Right renal pelvis (tissue), 4 donors: ENCODE measurements around the gene PPT2. TPM values are rescaled to one million over a fixed set of nuclear protein-coding genes. Genes with fewer than 3 reads are reported as not detected.
"Not testable (repeated sequence)": the region's sequence is repeated elsewhere in the genome, so short reads cannot be mapped to it uniquely, and the experiment has no call there.

Source experiments
- DNase-seq, 4 donors: peaks; one replicate each; pipeline ENCODE4 v3.0.0-alpha.2; 2013; ENCODE audit warnings: low read depth in 4 of 4, low spot score in 3 of 4, missing footprints in 1 of 4
- polyA plus RNA-seq, 4 donors: library from polyadenylated mRNA; unstranded; fragments of 120-200 nt; gene quantifications; one replicate each; pipeline ENCODE4 v1.2.1, GENCODE V29; 2013; ENCODE audit not compliant: insufficient read length in 4 of 4

Gene PPT2
- polyA plus RNA-seq, 4 donors, result 33.8 to 39.2 (median 34.8) TPM

DNA sequence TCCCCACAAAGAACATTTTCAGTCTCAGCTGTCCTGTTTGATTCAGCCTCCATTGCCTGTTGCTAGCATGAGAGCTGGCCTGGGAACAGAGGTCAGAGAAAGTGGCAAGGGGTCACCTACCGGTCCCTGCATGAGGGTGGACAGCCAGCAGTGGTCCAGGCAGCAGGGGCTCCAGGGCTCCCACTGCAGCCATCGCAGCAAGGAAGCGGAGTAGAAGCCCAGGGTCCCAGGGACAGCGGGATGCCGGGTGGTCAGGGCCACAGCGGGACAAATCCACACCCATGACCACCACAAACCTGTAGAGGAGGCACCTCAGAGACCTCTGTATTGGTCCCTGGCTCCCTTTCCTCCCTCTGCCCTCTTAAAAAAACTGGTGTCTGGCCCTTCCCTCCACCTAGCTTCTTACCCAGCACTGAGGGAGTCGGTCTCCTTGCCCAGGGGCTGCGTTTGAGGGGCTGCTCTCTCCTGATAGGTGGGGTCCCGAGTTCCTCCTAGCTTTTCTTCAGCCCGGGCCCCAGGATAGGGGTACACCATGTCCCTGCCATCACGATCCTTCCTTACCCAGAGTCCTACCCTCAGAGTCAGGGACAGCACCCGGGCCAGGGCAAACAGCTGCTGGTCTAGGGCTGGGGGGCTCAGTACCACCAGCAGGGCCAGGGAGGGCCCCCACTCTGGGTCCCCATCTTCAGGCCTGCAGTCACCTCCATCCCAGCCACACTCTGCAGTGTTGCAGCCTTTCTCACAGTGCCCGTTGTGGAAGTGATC lies 47.0 kb downstream of the PPT2 start:
- no peak for DNase-seq

DNA sequence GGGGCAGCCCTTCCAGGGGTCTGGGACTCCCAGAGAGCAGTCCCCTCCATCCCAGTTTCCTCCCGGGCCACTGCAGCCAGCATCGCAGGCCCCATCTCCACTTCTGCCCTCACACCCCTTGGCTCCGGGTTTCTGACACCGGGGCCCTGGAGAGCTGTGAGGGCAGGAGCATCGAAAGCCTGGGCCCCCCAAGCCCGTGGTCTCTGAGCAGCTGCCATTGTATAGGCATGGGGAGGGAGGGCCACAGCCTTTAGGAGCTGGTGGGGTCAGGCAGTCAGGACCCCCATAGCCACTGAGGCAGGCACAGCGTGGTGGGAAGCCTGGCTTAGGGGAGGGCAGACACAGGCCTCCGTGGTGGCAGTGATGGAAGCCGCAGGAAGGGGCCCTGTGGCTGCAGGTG lies 48.2 kb downstream of the PPT2 start:
- DNase-seq, result no peak

DNA sequence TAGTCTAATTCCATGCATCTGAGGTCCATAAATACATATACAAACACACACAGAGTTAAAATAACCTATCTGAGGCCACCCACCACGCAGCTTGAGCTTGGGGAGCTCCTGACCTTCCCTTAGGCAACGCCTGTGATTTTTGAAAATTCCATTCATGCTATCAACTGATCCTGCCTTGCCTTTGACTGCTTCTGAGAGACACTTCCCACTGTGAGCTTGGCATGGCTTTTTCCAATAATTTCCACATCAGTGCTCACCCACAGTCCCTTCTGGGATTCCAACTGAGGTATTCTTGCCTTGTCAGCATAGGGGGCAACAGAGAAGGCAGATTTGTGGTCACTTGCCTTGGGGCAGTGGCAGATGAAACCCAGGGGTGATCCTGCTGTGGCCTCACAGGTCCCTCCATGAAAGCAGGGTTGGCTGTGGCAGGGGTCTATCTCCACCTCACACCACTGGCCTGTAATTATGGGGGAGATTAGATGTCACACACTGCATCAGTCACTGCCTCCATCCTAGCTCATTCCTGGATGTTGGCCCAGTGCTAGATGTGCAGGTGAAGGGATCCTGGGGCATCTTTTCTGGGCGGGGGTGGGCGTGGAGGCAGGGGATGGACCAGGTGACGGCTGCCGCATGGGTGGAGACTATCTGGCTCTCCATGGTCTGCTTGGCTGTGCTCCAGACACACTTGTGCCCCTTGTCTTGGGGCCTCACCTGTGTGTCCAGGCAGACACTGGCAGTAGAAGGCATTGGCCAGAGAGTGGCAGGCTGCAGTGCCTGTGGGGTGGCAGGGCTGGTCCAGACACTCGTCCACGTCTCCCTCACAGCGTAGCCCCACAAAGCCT lies 49.7 kb downstream of the PPT2 start:
- no peak for DNase-seq

DNA sequence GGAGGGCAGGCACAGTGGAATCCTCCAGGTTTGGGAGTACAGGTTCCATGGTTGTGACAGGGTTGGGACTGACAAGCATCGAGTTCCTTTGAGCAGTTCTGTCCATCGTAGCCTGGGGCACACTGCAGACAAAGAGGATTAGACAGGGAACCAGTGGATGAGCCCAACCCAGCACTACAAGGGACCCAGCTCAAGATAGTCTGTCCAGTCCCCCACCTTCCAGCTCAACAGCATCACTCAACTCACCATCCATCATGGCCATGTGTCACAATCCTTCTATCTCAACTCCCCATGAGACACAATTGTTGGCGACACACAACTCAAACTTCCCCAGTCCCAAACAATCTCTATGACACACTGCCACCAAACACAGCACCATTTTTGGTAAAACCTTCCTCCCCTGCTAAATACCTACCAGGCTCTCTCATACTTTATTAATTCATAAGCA lies 50.4 kb downstream of the PPT2 start:
- no peak for DNase-seq

DNA sequence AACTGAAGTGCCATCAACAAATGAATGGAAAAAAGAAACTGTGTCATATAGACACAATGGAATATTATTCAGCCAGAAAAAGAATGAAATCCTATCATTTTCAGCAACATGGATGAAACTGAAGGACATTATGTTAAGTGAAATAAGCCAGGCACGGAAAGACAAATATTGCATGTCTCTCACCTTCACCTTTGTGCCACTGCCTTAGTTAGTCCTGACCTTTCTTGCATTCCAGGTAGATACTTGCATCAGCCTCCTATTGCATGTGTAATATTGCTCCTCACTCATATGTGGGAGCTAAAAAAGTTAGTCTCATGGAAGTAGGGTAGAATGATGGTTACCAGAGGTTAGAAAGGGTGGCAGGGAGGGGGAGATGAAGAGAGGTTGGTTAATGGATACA lies 55.1 kb downstream of the PPT2 start:
- no peak for DNase-seq

DNA sequence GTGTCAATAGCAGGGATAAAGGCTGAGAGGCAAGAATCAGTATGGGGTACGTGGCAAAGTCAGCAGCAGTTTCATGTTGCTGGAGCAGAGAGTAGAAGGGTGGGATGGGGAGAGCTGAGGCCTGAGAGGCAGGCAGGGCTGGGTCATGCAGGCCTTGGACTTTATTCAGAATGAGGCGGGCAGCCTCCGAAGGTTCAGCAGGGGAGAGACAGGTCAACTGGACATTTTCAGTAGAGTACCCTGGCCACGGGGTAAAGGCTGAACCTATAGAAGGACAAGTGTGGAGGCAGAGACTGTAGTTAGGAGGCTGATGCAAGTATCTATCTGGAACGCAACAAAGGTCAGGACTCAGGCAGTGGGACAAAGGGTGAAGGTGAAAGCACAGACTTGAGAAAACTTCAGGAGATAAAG lies 56.3 kb downstream of the PPT2 start:
- DNase-seq, result no peak

DNA sequence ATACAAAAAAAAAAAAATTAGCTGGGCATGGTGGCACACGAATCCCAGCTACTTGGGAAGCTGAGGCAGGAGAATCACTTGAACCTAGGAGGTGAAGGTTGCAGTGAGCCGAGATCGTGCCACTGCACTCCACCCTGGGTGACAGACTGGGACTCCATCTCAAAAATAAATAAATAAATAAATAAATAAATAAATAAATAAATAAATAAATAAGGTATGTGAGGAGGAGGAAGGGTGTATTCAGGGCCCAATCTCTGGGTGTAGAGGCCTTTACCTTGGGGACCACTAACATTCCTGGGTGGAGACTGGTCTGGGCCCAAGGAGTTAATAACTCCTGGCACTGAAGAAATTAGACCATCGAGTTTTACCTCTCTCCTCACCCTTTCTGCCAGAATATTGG lies 57.5 kb downstream of the PPT2 start:
- not testable (repeated sequence) for DNase-seq

DNA sequence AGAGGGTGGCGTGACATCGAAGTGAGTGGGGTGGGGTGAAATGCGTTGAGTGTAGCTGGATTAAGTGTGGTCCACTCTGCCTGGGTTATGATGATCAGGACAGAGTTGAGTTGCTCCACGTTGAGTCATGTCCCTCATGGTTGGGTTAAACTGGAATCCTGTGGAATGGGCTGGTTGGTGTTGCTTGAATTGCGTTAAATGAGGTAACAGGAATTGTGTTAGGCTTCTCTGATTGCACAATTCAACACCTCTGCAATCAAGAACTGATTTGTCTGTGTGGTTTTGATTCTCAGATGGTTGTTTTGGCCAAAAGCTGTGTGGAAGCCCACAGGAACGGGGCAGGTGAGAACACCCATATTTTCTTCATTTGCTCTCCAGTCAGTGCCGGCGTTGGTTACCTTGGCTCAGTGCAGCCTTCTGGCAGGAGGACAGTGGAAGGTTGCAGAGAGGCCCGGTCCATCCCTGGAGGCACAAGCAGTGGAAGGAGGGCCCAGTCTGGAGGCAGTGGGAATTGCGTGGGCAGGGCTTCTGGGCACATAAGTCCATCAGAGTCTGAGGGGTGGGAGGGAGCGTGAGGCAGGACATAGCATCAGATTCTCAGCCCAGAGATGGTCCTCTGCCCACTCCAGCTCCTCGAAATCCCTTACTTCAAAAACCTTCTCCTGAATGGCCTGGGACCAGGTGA lies 58.3 kb downstream of the PPT2 start:
- DNase-seq, result no peak

Other genes starting within 250 kb of the PPT2 start
- gene C2, start 226.4 kb upstream of the PPT2 start, polyA plus RNA-seq, result 1 to 10 TPM; 3.6 to 5.6 (median 4.3) TPM
- gene CFB, start 208.0 kb upstream of the PPT2 start, polyA plus RNA-seq, result 10 to 100 TPM in 1 of 4 donors, 1 to 10 TPM in 3; 5.0 to 20.8 (median 6.1) TPM
- gene NELFE, start 195.2 kb upstream of the PPT2 start, polyA plus RNA-seq, result 100 to 1,000 TPM in 1 of 4 donors, 10 to 100 TPM in 3; 88.2 to 102 (median 92.2) TPM
- gene SKIC2, start 195.0 kb upstream of the PPT2 start, polyA plus RNA-seq, result 10 to 100 TPM; 41.1 to 51.1 (median 44.7) TPM
- gene DXO, start 182.0 kb upstream of the PPT2 start, polyA plus RNA-seq, result 10 to 100 TPM; 28.9 to 30.7 (median 29.5) TPM
- 10 to 100 TPM; 11.1 to 23.7 (median 14.7) TPM for gene C4A, start 172.1 kb upstream of the PPT2 start, polyA plus RNA-seq
- gene C4B, start 139.3 kb upstream of the PPT2 start, polyA plus RNA-seq, result 10 to 100 TPM; 13.1 to 21.4 (median 17.3) TPM
- gene CYP21A2, start 115.7 kb upstream of the PPT2 start, polyA plus RNA-seq, result 1 to 10 TPM in 1 of 4 donors, under 1 TPM in 3; 0.27 to 1.2 (median 0.95) TPM
- gene TNXB, start 44.8 kb upstream of the PPT2 start, polyA plus RNA-seq, result 10 to 100 TPM in 1 of 4 donors, 1 to 10 TPM in 3; 3.2 to 11.2 (median 5.0) TPM
- 100 to 1,000 TPM in 3 of 4 donors, 10 to 100 TPM in 1; 98.3 to 104 (median 101) TPM for gene ATF6B, start 25.9 kb upstream of the PPT2 start, polyA plus RNA-seq
- gene FKBPL, start 23.9 kb upstream of the PPT2 start, polyA plus RNA-seq, result 1 to 10 TPM; 6.4 to 7.9 (median 7.4) TPM
- 1 to 10 TPM; 2.6 to 4.0 (median 3.2) TPM for gene PRRT1, start 2.2 kb upstream of the PPT2 start, polyA plus RNA-seq
- gene EGFL8, start 10.5 kb downstream of the PPT2 start, polyA plus RNA-seq, result 10 to 100 TPM; 24.6 to 31.6 (median 27.0) TPM
- 100 to 1,000 TPM; 103 to 116 (median 108) TPM for gene AGPAT1, start 21.9 kb downstream of the PPT2 start, polyA plus RNA-seq
- gene RNF5, start 24.3 kb downstream of the PPT2 start, polyA plus RNA-seq, result 100 to 1,000 TPM; 104 to 122 (median 109) TPM
- 10 to 100 TPM; 15.9 to 26.6 (median 19.7) TPM for gene AGER, start 30.1 kb downstream of the PPT2 start, polyA plus RNA-seq
- gene PBX2, start 36.1 kb downstream of the PPT2 start, polyA plus RNA-seq, result 100 to 1,000 TPM; 171 to 198 (median 176) TPM
- 10 to 100 TPM in 3 of 4 donors, 1 to 10 TPM in 1; 9.9 to 12.9 (median 10.8) TPM for gene GPSM3, start 38.5 kb downstream of the PPT2 start, polyA plus RNA-seq
- gene NOTCH4, start 69.9 kb downstream of the PPT2 start, polyA plus RNA-seq, result 10 to 100 TPM; 16.1 to 21.6 (median 19.2) TPM
- under 1 TPM in 1 of 4 donors, not detected in 3; 0.05 TPM for gene TSBP1, start 217.8 kb downstream of the PPT2 start, polyA plus RNA-seq